GM18951 (cell line): Measurements from ENCODE around the gene PKNOX1.

Source experiments
- POLR2A ChIP-seq: IDR thresholded peaks from 4 replicates; pipeline ENCODE4 v1.6.1; 2011; ENCODE audit warnings: mild to moderate bottlenecking; ENCODE audit not compliant: insufficient read length, insufficient read depth; ENCODE audit errors: extremely low read depth
- in situ Hi-C: fragments of 300-500 bp; cut with MboI; formaldehyde crosslinking; loops from one replicate; pipeline ENCODE4 v1.12.0; 2022; ENCODE audit warnings: low sequenced_read_pairs, mixed read lengths, inconsistent platforms; ENCODE audit not compliant: unreplicated experiment

Gene PKNOX1

DNA sequence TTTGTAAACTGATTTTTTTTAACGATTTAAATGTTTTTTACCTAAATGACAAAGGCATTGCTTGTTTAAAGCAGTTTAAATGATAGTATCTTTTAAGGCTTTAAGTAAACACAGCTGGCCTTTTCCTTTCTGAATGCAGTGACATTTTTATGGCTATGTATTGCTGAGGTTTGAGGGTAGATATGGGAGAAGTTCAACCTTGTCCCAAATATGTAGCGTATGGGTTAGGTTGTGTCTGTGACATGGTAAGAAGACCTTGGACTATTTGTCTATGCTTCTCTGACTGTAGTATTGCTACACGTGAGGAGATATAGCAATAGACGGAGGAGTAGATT, 32.5 kb downstream of the PKNOX1 start:
- in situ Hi-C loops = no loop called here
- TF ChIP-seq POLR2A = no peak

DNA sequence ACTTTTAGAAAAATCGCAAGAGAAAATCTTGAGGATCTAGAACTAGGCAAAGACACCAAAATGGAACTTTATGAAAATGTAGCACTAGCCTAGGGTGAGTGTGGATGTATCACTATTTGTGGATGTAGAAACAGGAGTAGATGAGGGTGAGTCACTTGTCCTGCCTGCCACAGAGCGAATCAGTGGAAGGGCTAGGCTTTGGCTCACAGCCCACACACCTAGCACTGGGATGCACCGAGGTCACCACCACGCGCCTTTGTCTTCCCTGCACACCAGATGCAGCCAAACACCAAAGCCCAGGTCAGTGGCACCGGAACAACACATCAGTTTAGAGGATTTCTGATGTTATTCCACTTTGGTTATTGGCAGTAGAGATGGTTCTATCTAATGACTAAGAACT, 38.2 kb downstream of the PKNOX1 start:
- in situ Hi-C loops = no loop called here
- TF ChIP-seq POLR2A = no peak

DNA sequence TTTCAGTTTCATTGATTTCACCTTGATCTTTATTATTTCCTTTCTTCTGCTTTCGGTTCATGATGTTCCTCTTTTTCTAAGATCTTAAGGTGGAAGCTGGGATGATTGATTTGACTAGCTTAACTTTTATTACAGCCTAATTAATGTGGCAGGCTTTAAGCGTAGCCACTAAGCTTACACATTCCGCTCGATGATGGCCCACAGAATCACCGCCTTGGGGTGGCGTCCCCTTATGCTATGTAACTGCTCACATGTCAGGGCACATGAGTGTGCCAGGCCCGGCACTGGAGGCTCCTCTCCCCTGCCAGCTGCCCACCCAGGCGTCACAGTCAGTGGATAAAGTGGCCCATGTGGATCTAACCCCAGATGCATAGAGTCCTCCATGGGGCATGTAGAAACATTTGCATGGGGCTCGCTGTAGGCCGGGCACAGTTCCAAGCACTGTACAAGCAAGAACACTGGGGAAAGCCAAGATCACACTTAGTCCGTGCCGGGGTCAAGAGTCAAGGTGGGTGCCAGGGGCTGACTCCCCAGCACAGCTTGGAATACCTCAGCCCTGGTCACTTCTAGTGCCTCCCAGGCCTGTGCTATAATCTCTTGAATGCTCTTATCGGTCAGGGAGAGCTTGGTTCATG, 41.7 kb downstream of the PKNOX1 start:
- in situ Hi-C loops = no loop called here
- no peak for TF ChIP-seq POLR2A

DNA sequence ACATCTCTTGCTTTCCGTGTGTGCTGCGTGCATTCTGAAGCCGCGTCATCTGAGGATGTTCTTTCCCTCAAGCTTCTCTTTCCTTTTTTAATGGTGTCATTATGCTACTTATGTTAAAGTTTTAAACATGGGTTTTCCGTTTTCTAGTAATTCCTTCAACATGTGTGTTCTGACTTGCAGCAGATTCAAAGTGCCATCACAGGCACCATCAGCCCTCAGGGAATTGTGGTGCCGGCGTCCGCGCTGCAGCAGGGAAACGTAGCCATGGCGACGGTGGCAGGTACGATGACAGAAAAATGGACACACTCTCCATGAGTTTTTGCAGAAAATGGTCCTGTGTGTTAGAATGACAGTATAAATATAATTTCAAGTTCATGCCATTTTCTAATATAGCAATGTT, 42.4 kb downstream of the PKNOX1 start:
- in situ Hi-C loops = no loop called here
- no peak for TF ChIP-seq POLR2A

DNA sequence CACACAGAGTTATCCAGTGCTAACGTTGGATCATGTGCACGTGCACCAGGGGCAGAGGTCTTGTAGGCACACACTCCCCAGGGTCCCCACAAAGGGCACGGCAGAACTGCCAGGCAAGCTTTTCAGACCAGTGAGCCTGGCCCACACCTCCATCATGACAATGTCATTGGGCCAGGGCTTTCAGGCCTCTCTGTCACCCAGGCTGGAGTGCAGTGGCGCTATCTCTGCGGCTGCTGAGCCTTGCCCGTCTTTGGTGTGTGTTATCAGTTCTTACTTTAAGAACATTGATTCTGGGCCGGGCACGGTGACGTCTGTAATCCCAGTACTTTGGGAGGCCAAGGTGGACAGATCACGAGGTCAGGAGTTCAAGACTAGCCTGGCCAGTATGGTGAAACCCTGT, 44.2 kb downstream of the PKNOX1 start:
- TF ChIP-seq POLR2A = no peak

DNA sequence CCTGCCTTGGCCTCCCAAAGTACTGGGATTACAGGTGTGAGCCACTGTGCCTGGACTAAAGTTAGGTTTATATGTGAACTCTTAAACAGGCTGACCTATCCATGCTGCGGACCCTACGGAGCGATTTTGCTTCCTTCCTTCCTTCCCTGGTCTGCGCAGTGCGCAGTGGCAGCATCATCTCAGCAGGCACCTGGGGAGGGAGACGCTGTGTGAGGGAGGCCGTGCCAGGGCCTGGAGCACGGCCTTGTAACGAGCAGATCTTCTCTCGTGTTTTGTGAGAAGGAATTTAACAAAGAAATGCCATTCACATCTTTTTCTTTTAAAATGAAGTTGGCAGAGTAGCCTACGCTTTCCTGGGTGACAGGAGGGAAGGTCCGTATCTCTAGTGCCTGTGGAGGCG, 45.8 kb downstream of the PKNOX1 start:
- TF ChIP-seq POLR2A = no peak
- in situ Hi-C loops = no loop called here

More for the DNA sequence above, 44.2 kb downstream of the PKNOX1 start:
- in situ Hi-C loops = no loop called here

DNA sequence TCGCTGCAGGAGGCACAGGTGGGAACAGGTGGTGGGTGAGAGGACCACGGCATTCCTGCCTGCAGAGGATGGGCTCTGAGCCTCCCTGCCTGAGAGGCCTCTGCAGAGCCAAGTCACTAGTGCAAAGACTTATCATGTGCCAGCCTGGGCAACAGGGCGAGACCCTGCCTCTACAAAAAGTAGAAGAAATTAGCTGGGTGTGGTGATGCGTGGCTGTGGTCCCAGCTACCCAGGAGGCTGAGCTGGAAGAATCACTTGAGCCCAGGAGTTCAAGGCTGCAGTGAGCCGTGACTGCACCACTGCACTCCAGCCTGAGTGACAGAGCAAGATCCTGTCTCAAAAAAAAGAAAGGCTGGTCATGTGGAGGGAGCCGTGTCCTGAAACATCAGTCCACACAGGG, 46.4 kb downstream of the PKNOX1 start:
- TF ChIP-seq POLR2A = no peak
- in situ Hi-C loops = no loop called here

DNA sequence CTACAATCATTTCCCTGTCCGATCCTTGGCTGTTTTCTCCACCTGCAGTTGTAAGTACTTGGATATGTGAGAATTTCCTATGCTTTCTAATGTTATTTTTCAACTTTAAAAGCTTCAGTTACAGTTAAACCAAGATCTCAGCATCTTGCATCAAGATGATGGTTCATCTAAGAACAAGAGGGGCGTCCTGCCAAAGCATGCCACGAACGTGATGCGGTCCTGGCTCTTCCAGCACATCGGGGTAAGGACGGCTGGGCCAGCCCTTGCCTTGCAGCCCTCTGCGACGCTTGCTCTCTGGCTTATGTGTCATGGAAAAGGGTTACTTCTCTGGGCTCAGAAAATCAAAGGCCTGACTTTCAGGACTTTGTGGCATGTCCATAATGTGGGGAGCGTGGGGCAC, 46.8 kb downstream of the PKNOX1 start:
- TF ChIP-seq POLR2A = no peak
- in situ Hi-C loops = no loop called here

DNA sequence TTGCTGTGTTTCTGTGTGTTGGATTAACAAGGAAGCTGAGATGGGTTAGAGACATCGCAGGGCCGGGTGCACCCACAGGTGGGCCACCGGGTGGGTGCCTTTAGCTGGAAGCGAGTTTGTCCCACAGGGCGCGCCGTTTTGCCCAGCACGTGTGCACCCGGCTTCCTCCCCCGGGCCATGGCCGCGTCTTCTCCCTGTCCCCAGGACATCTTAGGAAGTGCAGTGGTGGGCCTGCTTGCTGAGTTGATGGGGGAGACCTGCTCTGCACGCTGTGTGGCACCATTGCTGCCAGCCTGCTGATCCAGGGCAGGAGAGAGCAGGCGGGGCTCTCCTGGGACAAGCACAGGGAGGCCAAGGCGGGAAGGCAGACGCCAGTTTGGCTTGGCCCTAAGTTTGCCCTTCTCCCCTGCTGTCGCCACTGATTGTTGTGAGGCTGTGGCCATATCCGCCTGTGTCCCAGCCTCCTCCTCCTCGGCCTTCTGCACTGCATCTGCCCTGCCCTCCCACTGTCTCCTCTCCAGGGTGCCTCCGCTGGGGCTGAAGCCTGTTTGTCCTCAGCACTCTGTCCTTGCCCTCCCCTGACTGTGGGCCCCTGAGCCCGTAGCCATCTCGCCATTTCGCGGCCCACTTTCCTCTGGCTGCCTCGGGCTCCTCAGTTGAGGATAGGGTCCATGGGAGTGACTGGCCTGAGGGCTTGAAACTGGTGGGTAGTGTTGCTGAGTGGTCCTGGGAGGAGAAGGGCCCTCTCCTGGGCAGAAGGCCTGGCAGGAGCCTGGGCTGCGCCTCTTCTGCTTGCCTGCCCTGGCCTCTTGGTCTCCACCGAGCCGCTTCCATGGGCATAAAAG, 47.6 kb downstream of the PKNOX1 start:
- no peak for TF ChIP-seq POLR2A

DNA sequence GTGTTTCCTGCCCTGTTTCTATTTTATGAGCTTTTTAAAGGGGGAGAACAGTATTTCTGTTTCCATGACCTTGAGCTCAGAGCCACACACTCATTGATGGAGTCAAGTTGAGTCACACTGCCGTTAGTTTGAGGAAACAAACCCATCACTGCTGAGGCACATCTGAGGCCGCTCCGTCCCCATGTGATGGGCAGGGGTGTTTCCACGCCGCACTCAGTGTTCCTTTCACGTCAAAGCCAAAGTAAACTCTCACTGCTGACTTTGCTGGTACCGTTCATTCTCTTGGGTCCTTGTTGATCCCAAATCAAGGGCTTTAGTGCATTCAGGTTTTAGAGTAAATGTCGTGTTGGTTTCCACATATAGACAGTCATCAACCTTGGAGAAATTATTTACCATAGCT, 48.8 kb downstream of the PKNOX1 start:
- no peak for TF ChIP-seq POLR2A
- in situ Hi-C loops = no loop called here

More for the DNA sequence above, 47.6 kb downstream of the PKNOX1 start:
- in situ Hi-C loops = no loop called here

DNA sequence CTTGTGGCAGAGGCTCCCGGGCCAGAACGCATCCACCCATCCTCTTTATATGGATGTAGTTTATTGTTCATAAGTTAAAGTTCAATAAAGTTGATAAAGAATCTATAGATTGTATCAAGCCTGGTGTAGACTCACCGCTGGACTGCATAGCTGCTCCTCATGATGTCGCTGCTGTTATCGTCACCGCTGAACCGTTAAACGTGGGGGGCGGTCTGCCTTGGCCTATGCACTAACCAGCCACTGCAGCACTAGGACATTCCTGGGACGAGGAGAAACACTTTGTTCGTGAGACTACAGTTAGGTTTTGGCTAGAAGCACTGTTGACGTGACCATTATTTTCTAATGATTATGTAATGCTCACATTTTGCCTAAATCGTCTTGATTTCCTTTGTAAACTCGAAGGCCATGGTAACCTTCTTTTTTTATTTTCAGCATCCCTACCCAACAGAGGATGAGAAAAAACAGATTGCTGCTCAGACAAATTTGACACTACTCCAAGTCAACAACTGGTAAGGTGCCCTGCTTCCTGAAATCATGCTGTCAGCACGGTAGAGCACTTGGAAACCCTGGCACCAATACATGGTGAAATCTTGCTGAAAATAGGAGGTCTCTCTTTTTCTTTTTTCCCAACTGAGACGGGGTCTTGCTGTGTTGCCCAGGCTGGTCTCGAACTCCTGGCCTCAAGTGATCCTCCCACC, 50.2 kb downstream of the PKNOX1 start:
- TF ChIP-seq POLR2A = no peak
- in situ Hi-C loops = no loop called here

DNA sequence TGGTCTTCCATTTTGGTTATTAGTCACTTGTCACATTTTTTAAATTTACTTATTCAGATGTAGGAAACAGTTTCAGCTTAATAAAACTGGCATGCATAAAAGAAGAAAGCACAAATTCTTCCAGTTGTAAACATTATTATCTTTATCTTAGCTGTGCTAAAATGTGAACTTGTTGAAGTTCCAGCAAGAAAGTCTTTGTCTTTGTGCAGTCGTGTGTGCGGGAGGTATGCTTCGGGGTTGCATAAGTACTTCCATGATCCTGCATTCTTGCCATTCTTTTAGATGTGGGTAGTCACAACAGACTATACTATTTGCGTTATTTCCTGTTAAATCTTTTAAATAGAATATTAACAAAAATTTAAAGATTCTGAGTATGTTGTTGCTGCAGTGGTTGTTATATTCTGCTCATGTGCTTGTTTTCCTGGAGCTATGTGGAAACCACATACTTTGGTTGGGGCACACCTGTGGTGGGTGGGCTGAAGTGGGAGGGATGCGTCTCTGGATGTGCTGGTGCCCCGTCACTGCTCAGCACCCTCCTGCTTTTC, 51.3 kb downstream of the PKNOX1 start:
- in situ Hi-C loops = no loop called here
- TF ChIP-seq POLR2A = no peak

DNA sequence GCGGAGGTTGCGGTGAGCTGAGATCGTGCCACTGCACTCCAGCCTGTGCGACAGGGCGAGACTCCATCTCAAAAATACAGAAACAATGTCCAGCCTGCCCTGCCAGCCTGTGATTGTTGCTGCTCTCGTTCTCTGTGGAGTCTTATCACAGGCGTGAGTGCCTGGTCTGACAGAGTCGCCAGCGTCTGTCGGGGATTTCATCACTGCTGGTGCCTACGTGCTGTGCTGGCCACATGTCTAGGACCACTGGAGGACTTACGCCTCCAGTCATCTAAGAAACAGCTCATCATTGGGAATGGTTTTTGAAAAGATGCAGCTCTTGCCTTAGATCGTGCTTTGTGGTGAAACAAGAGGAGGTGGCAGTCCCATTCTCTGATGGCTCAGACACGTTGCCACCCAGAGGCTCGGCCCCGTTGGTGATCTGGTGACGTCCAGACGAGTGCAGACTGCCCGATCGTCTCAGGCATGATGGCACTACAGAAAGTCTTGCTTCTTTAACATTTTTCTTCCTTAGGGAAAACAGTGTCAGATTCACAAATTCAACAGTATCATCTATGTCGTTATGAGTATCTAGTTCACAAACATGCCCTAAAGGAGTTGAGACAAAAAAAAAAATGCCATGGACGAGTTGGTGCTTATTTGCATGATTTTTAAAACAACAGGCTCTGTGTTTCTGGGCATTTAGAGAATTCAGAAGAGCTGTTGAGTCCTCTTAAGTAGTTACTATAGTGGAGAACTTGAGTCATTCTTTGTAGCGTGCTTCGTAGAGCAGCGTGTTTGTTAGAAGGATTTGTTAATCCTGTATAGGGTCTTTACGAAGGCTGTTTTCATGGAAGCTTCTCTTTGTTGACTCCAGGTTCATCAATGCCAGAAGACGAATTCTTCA, 53.7 kb downstream of the PKNOX1 start:
- in situ Hi-C loops = no loop called here
- no peak for TF ChIP-seq POLR2A

DNA sequence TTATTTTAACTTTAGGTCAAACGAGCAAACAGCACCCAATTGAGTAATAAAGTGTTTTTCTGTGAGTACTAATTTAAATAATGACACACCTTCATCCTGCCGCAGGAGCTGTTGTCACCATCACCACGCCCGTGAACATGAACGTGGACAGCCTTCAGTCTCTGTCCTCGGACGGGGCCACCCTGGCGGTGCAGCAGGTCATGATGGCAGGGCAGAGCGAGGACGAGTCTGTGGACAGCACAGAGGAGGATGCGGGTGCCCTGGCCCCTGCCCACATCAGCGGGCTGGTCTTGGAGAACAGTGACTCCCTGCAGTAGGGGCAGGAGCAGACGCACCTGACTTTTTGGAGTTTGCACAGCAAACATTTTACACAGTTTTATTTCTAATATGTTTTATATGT, 55.4 kb downstream of the PKNOX1 start:
- in situ Hi-C loops = no loop called here
- TF ChIP-seq POLR2A = no peak
